HL-60/S4 (cell line): ENCODE data around the gene SKAP1.
"Not testable (repeated sequence)": the region's sequence is repeated elsewhere in the genome, so short reads cannot be mapped to it uniquely, and the experiment has no call there.

Experiments
- in situ Hi-C: fragments of 300-500 bp; cut with MboI; formaldehyde crosslinking; loops from 2 replicates; pipeline ENCODE4 v1.14.3; 2022; ENCODE audit warnings: low sequenced_read_pairs

The SKAP1 gene

DNA sequence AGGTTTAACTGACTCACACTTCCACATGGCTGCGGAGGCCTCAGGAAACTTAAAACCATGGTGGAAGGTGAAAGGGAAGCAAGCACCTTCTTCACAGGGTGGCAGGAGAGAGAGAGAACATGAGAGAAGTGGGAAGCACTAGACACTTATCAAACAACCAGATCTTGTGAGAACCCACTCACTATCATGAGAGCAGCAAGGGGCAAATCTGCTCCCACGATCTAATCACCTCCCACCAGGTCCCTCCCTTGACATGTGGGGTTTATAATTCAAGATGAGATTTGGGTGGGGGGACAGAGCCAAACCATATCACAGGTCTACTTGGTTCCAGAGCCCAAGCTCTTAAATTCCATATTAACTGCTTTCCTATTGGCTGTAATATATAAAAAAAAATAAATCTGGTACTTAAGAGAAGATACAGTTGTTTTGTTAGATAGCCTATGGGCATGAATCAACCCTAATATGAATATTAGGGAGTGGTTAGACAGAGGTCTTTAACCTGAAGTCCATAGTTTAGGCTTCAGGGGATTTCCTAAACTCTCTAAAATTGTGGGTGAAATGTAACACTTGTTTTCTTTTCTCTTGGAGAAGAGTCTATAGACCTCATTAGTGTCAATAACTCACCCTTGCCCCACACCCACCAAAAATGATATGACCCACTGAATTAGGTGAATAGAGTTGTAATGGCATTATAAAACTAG is 56.7 kb downstream of the SKAP1 start:
- in situ Hi-C loops = no loop called here

DNA sequence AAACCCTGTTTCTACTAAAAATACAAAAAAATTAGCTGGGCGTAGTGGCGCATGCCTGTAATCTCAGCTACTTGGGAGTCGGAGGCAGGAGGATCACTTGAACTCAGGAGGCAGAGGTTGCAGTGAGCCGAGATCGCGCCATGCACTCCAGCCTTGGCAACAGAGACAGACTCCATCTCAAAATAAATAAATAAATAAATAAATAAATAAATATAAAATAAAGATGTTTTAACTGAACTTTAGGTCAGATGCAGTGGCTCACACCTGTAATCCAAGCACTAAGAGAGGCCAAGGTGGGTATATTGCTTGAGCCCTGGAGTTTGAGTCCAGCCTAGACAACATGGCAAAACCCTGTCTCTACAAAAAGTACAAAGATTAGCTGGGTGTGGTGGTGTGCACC is 61.0 kb downstream of the SKAP1 start:
- in situ Hi-C loops = not testable (repeated sequence)

DNA sequence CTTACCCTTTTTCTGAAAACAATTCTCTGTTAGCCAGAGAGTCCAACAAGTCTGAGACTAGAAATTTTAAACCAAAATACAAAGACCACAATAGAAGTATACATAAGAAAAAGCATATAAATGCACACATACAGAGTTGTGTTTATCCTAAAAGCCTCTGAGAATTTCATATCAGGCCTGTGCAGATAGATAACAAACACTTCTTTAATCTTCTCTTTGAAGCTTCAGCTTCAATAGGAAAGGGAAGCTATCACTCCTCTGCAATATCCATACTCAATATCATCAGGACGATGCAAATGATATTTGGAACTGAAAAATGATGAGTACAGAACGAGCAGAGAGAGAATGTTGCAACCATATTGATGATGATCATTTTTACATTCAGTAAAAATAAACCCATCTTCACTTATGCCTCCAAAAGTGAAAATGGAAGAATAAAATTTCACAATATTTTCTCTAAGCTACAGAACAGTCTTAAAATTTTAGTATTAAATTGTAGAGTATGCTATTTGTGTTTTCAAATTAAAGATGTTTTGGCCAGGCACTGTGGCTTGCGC is 61.6 kb downstream of the SKAP1 start:
- in situ Hi-C loops = no loop called here

DNA sequence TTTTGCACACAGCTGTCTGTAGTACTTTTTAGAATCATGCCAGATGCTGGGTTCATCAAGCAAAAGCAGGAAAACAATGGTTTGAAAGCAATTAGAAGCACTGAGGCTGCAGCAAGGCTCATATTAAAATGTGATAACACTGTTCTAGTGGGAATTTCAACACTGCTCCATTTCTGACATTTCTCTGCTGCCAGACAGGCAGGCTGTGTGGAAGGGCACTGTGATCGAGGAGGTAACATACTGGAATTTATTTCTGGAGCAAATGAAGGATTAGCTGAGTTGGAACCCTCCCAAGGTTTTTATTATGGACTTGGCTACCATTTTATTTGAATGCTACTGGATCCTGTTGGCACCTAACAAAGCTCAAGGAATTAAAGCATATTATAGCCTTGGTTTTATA is 66.9 kb downstream of the SKAP1 start:
- in situ Hi-C loops = no loop called here

DNA sequence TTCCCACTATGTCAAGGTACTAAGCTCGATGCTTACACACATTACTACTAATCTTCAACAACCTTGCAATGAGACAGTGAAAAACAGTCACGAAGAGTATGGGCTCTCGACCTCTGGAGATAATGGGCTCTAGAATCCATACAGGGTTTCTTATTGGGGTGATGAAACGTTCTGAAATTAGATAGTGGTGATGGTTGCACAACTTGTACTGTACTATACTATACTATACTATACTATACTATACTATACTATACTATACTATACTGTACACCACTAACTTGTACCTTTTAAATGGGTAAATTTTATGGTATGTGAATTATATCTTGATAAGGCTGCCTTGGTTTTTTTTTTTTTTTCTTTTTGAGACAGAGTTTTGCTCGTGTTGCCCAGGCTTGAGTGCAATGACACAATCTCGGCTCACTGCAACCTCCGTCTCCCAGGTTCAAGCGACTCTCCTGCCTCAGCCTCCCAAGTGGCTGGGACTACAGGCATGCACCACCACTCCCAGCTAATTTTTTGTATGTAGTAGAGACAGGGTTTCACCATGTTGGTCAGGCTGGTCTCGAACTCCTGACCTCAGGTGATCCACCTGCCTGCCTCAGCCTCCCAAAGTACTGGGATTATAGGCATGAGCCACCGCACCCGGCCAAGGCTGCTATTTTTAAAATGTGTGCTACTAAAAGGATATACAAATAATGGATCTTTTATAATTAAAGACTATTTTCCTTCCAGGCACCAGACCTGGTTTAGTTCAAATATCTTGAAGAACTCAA is 69.0 kb downstream of the SKAP1 start:
- in situ Hi-C loops = not testable (repeated sequence)

DNA sequence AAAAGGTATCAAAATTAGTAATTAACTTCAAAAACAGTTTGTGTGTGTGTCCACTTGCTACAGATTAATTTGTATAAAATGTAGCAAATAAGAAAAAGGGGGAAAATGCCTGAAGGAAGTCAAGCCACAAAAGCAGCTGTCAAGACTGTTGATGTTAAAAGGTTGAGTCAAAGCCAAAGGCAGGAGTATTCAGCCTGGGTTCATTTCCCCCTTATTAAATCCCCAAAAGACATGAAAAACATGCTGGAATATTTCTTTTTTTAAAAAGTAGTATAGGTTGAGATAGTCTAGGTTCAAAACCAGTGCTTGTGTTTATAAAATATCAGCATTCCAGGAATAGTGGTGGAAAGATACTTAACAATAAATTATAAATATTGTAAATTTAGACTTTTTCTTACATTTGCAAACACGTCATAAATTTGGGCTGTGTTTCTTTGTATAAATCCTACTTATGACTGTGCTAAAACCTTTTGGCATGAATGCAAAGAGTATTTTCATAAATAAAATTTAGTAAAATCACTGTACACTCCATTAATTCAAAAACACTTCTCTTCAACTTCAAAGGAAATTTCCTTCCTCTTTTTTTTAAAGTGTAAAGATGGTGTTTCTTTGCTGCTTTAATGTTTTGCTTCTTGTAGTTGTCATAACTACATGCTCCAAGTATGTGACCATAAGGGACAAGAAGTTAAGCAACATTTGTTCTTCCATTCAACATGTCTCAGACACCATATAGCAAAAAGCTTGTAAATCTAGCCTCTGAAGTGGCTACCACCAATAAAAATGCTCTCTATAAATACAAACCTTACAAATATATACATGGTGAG is 72.0 kb downstream of the SKAP1 start:
- in situ Hi-C loops = no loop called here

DNA sequence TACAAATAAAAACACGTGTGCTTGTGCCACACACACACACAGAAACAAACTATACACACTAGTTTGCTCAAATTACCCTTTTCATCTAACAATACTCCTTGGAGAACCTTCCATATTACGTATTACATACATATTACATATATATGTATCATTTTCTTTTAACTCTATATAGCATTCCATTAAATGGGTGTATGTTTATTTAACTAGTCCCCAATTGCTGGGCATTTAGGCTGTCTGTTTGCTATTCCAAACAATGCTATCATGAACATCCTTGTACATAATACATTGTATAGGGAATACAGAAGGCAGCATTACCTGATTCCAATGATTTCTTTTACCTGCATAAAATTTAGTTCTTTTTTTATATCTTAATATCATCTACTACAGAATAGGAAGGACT is 73.1 kb downstream of the SKAP1 start:
- in situ Hi-C loops = no loop called here

DNA sequence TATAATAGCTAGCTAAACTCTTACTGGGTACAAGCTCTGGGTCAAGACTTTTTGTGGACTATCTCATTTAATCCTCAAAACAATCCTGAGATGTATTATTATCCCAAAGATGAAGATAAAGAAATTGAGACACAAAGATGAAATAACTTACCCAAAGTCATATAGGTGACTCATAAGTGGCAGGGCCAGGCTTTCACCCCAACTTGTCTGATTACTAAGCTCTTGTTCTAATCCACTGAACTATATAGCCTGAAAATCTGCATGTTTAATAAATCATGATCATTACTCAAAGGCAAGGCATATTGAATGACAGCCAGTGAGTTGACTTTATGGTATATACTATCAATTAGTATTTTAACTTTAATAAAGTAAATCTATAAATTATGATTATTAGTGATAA is 77.4 kb downstream of the SKAP1 start:
- in situ Hi-C loops = no loop called here

DNA sequence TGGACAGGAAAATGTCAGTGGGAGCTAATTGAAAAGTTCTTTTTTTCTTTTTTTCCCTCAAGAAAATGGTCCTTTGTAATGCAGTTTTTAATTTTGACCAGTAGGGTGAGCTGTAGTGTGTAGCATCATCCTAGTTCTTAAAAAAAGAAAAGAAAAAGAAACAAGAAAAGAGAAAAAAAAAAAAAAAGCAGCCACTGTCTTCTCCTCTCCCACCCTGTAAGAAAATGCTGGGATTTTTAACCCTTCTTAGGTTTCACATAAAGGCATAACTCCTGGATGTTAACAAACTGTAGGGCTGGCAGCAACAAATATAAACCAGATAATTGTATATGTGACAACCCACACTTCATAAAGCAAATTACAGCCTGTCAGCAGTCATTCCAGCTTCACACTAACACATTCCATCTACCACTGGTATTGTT is 78.1 kb downstream of the SKAP1 start:
- in situ Hi-C loops = no loop called here

DNA sequence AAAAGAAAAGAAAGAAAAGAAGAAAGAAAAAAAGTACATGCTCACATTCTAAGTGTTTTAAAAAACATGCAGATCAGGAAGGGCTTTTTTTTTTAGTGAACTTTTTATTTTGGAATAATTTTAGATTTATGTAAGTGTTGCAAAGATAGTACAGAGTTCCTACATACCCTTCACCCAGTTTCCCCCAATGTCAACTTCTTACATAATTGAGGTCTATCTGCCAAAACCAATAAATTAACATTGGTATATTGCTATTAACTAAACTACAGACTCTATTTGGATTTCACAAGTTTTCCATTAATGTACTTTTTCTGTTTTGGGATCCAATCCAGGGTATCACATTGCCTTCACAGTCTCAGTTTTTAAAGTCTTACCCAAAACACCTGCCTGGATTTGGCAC is 81.7 kb downstream of the SKAP1 start:
- in situ Hi-C loops = no loop called here

DNA sequence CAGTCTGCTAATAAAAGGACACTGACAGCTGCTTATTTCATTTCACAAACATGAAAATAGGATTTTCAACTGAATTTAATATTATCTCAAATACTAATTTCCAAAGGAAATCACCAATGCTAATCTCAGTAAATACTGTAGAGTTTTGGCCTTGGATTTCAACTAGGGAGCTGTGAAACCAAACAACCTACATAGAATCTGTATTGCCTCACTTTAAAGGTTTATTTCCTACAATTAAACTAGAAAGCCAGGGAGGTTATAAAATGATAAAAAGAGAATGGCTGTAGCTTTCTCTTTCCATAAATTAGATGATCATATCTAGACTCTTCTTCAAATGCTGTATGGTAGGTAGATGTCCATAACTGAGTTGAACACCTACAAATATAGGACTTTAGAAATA is 82.8 kb downstream of the SKAP1 start:
- in situ Hi-C loops = no loop called here

DNA sequence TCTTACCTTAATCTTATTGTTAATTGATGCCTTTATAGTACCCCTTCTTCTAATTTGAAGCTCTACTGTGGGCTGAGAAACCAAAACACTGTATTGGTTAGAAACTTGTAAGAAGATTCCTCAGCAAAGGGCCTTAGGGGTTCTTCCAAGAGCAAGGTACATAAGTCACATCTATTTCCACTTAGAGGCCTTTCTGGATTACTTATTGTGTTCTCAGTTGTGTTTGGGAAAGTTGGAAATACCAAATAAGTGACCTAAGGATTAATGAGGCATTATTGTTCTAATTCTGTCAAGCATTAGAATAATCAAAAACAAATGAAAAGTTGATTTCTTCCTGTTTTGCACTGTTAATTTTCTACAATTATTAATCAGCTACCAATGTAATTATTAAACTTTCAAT is 85.8 kb downstream of the SKAP1 start:
- in situ Hi-C loops = no loop called here

DNA sequence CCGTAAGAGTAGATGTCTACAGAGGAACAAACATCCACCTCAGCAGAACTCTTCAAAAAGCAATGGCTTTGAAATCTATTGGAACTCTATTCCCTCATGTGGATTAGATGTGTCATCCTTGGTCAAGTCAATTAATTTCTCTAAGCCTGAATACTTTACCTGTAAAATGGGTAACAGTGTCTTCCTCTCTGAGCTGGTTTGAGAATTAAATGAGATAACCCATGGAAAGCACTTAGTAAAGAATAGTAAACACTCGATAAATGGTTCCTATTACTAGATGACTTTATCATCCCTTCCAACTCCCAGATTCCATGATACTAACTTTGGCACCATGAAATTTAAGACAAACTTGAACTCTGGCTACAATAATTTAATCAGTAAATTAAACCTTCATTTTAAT is 89.1 kb downstream of the SKAP1 start:
- in situ Hi-C loops = no loop called here

DNA sequence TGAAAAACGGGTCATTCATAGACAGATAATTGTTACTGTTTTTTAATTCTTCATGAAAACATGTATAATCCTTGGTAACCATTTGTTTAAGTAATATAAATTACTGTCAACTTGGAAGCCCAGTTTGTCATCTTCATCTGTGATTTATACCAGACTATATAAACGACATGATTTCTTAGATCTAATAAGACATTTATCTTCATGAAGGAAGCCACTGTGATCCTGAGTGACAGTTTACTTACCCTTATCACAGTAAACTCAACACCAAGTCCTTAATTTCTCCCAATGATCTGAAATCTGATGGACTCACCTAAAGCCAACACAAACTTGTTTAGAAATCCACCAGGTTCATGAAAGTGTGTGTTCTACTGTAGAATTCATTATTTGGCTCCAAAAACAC is 91.3 kb downstream of the SKAP1 start:
- in situ Hi-C loops = no loop called here

DNA sequence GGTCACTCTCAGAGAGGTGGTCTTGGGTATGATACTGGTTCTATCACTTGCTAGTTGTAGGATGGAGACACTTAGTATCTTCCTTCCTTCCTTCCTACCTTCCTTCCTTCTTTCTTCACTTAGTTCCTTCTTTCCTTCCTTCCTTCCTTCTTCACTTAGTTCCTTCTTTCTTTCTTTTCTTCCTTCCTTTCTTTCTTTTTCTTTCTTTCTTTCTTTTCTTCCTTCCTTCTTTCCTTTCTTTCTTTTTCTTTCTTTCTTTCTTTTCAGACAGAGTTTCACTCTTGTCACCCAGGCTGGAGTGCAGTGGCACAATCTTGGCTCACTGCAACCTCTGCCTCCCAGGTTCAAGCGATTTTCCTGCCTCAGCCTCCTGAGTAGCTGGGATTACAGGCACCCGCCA is 92.1 kb downstream of the SKAP1 start:
- in situ Hi-C loops = not testable (repeated sequence)

DNA sequence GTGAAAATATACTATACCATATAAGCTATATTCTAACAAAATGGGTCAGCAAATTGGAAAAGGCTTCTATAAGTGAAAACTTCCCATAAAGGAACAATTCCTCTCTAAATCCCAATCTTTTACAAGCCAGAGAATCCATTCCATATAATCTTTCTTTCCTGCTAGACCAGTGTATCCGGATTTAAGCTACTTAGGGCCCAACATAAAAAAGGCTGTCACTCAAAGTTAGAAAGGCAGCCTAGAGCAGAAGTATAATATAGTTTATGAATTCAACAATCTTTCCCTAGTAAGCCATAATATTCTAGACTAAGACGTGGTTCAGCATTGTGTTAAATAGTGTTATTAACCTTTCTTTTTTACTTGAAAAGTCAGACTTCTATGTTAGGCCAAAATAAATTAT is 93.0 kb downstream of the SKAP1 start:
- in situ Hi-C loops = no loop called here

DNA sequence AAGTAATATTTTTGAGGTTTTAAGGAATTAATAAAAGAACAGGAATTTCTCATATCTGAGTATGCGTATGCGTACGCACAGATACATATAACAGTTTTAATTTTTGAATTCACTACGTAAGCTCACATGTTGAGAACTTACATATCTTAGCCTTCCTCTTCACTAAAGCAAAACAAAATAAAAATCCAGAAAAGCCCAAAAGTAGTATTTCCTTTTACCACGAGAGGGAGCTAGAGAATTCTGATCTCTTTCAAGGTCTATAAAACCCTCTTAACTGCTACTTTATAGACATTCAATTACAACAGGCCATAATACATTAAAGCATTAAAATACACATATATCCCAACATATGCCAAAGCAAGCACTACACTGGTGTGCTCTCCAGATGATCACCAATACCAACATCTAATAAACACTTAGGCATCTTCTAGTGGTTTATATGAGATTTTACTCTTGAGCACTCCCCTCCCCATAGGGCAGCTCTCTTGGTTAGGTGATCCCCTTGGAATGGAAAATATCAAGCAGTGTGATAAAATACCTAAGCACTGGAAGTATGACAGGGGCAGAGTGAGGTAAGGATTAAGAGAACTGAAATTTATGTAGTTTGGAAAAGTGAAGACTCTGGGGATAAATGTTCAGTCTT is 94.0 kb downstream of the SKAP1 start:
- in situ Hi-C loops = no loop called here

DNA sequence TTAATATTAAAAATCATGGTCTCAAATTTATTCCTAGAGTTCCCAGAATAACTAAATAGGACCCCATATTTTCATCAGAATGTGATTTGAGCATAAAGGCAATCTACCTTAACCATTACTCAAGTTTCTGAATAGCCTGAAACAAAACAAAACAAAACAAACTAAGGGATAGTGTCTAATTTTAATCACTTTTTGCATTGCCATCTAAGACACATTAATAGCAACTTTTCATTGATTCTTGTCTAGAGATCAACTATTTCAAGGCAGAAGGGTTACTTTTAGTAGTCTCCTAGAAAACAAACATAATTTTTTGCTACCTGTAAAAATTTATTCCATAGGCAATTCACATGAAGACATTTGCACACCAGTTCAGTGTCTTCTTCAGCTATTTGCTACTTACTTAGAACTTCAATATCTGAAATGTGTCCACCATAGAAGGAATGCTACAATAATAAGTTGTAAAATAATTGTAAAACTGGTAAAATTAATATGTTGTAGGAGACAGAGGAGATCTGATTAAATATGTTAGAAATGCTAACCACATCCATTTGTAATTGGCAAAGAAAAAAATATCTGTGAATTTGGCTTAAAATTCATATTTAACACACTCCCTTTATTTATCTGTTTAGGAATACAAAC is 94.7 kb downstream of the SKAP1 start:
- in situ Hi-C loops = no loop called here

DNA sequence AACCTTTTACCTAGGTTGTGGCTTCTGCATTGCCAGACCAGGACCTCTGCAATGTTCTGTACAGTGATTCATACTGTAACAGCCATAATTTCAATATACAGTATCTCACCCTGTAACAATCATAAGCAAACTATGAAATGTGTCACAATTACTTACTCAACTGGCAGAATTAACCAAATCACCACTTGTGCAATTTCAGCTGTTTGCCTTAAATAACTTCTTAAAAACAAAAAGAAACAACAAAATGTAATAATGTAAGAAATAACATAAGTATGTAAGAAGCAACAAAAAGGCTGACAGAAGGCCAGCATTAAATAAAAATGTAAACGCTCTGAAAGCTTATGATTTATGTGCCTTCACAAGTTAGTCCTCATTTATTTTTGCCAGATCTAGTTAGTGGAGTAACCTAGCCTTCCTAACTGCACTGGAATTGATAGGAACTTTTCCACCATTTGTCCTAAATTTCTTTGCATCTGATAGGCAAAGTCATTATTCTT is 96.9 kb downstream of the SKAP1 start:
- in situ Hi-C loops = no loop called here

DNA sequence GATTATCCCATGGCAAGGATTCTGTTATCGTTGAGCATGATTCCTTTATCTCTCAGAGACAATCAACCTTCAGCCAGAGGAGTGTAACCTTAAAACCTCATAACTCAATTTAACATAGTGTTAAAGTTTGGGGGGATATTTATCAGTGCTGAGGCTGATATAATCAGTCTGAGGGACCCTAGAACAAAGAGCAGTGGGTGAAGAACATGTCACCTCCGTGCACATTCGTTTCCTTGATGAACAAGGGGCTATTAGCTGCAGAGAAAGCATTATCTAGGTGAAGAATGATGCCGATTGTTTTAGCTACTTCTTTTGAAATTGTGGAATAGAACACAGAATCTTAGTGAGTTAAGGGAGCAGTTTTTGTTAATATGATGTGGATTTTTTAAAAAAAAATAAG is 99.1 kb downstream of the SKAP1 start:
- in situ Hi-C loops = no loop called here
